T follicular helper cell (primary cell): ENCODE results near the gene C3orf22.

Experiments
- DNase-seq: peaks from one replicate; pipeline ENCODE4 v3.0.0-alpha.2; 2020; ENCODE audit warnings: low read depth

Gene C3orf22

DNA sequence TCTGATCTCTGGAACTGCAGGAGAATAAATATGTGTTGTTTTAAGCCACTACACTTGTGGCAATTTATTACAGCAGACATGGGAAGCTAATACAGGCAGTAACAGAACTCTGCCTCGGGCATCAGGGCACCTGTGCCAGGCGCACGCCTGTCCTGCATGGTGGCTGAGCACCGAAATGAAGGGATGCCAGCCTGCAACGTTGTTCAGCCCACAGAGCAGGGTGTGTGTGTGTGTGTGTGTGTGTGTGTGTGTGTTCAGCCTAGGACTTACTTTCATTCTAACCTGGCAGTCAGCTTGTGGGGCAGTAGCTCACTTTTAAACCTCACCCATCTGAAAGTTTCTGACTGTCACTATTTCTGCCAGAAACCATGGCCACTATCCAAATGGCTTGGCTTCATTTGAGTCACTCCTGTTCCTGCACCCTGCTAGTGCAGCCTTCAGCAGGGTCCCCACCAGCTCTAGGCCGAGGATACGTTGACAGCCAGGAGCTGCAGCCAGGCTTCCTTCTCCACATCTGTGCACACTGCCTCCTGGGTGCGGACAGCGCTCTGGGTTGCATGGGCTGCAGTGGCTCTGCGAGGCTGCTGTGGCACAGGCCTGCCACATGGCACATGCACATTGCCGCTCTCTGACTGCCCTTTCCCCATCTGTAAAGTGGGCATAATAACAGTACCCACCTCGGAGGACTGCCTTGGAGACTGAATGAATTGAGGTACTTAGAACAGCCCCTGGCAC is 45.6 kb downstream of the C3orf22 start:
- DNase-seq: no peak

DNA sequence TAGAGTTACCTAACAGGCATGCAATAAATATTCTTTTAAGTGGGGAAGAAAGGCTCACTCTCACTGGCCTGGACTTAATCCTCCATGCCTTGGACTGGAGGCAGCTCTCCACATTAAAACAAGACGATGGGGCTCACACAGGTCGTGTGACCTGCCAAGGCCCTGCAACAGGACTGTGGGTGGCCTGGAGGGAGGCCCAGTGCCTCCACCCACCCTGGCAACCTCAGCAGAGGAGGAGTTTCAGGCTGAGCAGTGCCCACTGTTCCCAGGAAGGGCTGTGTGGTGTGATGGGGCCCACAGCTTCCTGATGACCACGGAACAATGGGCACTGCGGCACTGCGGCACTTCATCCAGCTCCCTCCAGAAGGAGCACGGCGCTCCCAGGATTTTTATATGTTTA is 46.7 kb downstream of the C3orf22 start:
- DNase-seq: no peak

DNA sequence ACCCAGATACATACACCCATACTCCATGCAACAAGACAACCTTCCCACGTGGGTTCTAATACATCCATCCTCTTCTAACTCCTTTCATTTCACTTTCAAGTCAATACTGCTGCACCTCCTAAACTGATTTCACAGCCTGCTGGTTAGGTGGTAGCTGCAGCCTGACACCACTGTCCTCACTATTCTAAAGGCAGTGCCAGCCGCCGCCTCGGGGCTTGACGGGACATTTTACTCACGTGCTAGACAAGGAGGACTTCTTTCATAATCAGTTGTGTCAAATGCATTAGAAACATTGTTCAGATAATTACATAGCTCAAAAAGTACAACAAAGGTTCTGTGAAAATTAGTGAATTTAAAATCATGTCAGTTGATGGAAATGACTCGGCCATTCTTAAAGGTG is 47.4 kb downstream of the C3orf22 start:
- no peak for DNase-seq

DNA sequence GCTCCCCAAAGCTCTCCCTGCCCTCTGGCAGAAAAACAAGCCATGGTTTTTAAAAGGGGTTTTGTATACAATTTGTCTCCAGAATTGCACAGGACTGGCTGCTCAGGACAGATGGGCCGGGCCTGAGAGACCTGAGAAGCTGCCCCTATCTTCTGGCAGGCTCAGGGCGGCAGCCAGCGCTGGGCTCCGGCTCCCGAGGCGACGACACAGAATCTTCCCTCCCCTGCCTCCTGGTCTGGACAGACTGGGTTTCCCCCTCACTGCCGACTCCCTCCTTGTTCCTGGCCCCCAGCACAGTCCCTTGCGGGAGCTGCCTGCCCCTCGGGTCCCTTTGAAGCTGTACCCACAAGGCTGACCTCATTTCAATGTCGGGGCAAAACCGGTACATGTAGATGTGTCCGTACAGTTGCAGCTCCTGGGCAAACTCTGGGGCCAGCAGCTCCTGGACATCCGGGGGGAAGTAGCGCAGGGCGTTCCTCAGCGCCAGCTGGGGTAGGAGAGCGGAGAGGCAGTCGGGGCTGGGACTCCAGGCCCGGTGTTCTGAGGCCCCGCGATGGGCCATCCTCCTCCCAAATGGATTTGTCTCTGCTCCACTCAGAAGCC is 48.3 kb downstream of the C3orf22 start:
- no peak for DNase-seq

DNA sequence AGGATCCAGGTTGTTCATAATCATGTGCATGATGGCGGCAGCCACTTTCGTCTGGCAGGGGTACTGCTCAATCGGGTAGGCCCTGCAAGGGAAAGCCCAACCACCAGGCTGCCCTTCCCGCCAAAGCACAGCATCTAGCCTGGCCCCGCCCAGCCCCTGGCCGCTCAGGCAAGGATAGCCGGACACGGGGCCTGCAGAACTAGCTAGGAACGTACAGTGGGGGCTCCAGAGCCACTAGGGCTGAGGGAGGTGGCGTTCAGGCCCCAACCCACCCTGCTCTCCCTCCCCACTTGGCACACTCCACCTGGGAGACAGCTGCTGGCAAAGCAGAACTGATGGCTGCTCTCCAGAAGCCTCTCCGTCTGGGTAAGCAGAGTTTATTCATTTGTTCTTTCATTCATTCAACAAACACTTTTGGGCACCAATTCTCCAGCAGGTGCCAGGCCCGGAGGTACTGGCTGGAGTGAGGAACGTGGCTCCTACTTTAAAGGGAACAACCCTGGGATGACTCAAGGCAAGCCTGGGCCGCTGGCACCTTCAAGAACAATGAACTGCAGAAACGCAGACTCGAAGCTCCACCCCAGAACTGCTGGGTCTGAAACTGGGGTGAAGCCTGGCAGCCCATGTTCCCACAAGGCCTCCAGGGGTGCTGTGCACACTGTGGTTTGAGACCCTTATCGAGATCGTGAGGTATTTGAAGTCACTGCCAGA is 49.0 kb downstream of the C3orf22 start:
- DNase-seq: no peak

DNA sequence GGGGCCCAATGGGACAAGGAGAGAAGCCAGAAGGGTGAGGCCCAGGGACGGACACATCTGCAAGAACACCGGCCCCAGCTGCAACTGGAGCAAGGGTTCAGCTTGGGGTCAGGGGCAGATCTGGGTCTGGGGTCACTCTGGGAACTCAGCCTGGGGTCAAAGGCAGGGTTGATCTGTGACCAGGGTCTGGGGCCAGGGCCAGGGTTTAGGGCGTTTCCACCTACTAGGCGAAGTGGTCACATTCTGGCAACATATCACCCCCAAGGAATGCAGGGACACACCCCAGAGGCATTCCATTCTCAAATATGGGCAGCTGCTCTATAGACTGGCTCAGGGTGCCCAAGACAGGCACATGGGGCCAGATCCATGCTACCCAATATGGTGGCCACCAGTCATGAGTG is 50.2 kb downstream of the C3orf22 start:
- no peak for DNase-seq

DNA sequence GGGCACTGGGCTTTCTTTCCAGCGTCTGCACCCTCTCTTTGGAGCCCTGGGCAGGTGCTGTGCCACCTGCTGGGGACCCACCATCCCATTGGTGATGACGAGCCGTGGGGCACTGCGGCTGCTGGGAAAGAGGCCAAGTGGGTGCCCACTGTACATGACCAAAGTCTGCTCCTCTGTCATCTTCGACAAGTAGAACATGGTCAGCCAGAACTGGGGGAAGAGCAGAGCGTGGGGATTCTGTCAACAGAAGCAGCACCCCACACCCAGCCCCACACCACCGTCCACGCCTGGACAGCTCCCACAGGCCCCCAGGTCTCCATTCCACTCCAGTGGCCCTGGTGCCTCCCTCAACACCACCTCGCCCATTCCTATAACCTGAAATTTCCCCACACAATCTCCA is 50.8 kb downstream of the C3orf22 start:
- no peak for DNase-seq

DNA sequence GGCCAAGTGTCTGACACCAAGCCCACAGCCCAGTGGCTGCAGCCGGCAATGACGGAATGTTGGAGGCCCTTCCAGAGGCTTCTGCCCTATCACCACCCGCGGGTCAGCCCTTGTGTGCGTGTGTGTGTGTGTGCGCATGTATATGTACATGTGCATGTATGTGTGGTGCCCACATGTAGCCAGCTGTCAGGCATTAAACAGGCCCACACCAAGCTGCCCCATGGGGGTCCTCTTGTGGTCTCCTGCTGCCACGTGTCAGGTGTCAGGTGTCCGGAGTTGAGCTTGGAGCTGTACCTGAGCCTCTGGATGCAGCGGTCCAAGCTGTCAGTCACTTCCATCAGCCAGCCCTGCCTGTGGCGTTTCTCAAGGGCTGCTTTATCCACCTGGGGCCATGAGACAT is 55.0 kb downstream of the C3orf22 start:
- no peak for DNase-seq

DNA sequence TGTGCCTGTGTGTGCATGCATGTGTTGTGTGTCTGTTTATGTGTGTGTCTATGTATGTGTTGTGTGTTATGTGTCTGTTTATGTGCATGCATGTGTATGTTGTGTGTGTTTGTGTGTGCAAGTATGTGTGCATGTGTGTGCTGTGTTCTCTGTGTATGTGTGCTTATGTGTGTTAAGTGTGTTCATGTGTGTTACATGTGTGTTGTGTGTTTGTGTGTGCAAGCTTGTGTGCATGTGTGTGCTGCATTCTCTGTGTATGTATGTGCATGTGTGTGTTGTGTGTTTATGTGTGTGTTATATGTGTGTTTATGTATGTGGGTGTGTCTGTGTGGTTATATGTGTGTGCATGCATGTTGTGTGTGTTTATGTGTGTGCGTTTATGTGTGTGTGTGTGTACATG is 56.1 kb downstream of the C3orf22 start:
- no peak for DNase-seq

DNA sequence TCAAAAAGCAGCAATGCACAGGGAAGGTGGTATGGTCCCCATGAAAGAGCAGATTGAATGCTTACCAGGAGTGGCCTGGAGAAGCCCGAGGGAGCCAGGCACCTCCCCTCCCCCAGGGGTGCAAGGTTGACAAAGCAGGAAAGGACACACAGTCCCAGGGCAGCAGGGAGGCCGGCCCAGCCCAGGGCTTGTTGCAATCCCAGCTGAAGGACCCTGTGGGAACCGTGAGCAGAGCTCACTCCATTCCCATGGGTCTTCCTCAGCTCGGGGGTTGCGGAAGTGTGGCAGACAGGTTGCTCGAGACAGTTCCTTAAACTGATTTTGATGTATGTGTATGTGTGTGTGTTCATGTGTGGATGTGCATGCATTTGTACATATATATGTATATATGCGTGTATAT is 57.0 kb downstream of the C3orf22 start:
- no peak for DNase-seq

DNA sequence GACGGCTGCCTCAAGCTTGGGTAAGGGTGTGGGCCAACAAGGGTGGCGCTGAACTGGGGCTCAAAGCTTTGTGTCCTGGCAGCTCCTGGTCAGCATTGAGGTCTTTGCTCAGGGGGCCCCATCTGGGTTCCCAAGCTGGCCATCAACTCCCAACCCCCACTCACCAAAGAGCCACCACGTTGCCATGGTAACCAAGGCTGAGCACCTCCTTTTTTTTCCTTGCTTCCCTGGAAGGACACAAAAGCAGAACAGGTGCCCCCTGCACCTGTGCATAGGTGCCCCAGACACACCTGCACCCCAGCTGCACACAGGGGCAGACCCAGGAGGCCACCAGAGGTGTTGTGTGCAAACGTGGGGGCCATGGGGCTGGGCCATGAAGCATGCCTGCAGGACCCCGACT is 57.7 kb downstream of the C3orf22 start:
- DNase-seq: no peak

DNA sequence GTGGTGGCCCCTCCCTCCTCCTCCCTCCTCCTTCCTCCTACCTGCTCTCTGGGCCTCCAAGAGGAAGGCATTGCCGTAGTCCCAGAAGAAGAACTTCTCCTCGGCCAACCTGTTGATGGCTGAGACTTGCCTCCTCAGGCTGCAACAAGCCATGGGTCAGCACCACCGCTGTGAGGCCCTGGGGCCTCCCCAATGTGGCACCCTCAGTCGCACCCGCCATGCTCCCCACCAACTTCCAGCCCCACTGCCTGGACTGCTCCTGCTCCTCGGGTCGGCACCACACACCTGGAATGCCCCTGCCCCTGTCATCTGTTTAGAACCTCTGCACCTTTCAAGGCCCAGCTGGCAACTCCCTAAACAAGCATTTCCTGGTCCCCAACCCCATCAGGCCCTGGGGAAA is 58.7 kb downstream of the C3orf22 start:
- DNase-seq: no peak
